Activated CD4-positive, alpha-beta T cell treated with anti-CD3 and anti-CD28 coated beads for 36 hours (primary cell): ENCODE data around the gene HAAO. TPM values are rescaled to one million over a fixed set of nuclear protein-coding genes. Genes with fewer than 3 reads are reported as not detected.

Source experiments
- ATAC-seq: fragments of 200-7000 bp; cut with Tn5 transposase; one replicate; pipeline ENCODE4 v1.10.0; 2021; ENCODE audit warnings: mild to moderate bottlenecking, moderate library complexity
- CTCF ChIA-PET: fragments of 350-600 bp; sonication (Branson Sonifier 250); formaldehyde crosslinking; loops from one replicate; lab custom pipeline; 2021; ENCODE audit warnings: antibody characterized with exemption; lab: Charles Lee
- POLR2A ChIA-PET: fragments of 350-600 bp; sonication (Branson Sonifier 250); formaldehyde crosslinking; loops from one replicate; lab custom pipeline; 2021; ENCODE audit warnings: antibody characterized with exemption, inconsistent platforms; lab: Charles Lee
- DNase-seq: peaks from one replicate; pipeline ENCODE4 v3.0.0-alpha.2; 2020
- H3K27ac Mint-ChIP-seq: one replicate; pipeline ENCODE4 v1.8.0; 2021; ENCODE audit warnings: mixed read lengths
- H3K27me3 Mint-ChIP-seq: one replicate; pipeline ENCODE4 v1.8.0; 2021; ENCODE audit warnings: mixed read lengths
- H3K36me3 Mint-ChIP-seq: one replicate; pipeline ENCODE4 v1.8.0; 2021; ENCODE audit warnings: low read depth, mixed read lengths
- H3K4me1 Mint-ChIP-seq: one replicate; pipeline ENCODE4 v1.8.0; 2021; ENCODE audit warnings: mixed read lengths
- H3K4me3 Mint-ChIP-seq: one replicate; pipeline ENCODE4 v1.8.0; 2021; ENCODE audit warnings: mild to moderate bottlenecking, moderate library complexity, mixed read lengths
- H3K9me3 Mint-ChIP-seq: one replicate; pipeline ENCODE4 v1.8.0; 2021; ENCODE audit warnings: low read depth, mixed read lengths
- intact Hi-C, 2 experiments: fragments of 100-400 bp; cut with DNase I in 1 of 2; cut with micrococcal nuclease in 1 of 2; formaldehyde crosslinking; loops; one replicate each; pipeline versions ENCODE4 v1.14.2 to v1.15.1; 2022 to 2024; cut with DNase I, micrococcal nuclease
- total RNA-seq, 2 experiments: library from RNA; stranded (reverse); gene quantifications; one replicate each; pipeline ENCODE4 v1.2.3, GENCODE V29; 2021

Gene HAAO
- total RNA-seq, 2 experiments from 2014 or later = 0.86 to 1.2 TPM

GRCh38 chr2:42793334-42794270 is 1.2 kb upstream of the HAAO start:
- no peak for DNase-seq
- CTCF ChIA-PET = interaction anchor here (0.9 to 1.0 kb wide), 2 partner anchors 15 to 17 kb away, joined by 3 read pairs; no protein-coding TSS in a partner anchor
- no peaks in the 10 kb centered on the region for H3K9me3 Mint-ChIP-seq
- no peak overlapping the region for H3K27ac Mint-ChIP-seq
- peak overlapping the region; percentile 10 for H3K4me3 Mint-ChIP-seq
- H3K27me3 Mint-ChIP-seq = peaks cover 36% of the 10 kb centered on the region
- intact Hi-C loops = loop anchor here in 1 of 2 experiments (2.0 kb wide), 2 partner anchors 39 to 299 kb away; no protein-coding TSS in a partner anchor
- POLR2A ChIA-PET = interaction anchor here (1.1 kb wide), 1 partner anchor 16 kb away, joined by 3 read pairs; no protein-coding TSS in a partner anchor
- peaks cover 37% of the 10 kb centered on the region for H3K4me1 Mint-ChIP-seq
- peaks cover 1% of the 10 kb centered on the region for H3K36me3 Mint-ChIP-seq
- ATAC-seq = peak; percentile 32

- H3K27ac Mint-ChIP-seq = peak overlapping the region; percentile 66
- no peaks in the 10 kb centered on the region for H3K9me3 Mint-ChIP-seq
- H3K4me3 Mint-ChIP-seq = peak overlapping the region; percentile 70
- ChIA-PET POLR2A (interaction anchor here (1.1 kb wide), 1 partner anchor 15 kb away, joined by 3 read pairs; no protein-coding TSS in a partner anchor), CTCF (interaction anchor here (0.6 to 1.0 kb wide), 3 partner anchors 13 to 128 kb away, joined by 3 read pairs; no protein-coding TSS in a partner anchor)
- H3K36me3 Mint-ChIP-seq = peaks cover 1% of the 10 kb centered on the region
- H3K27me3 Mint-ChIP-seq = peaks cover 39% of the 10 kb centered on the region
- H3K4me1 Mint-ChIP-seq = peaks cover 35% of the 10 kb centered on the region
- ATAC-seq = peak; percentile 57
- DNase-seq = peak; percentile 47
- intact Hi-C loops = loop anchor here in 1 of 2 experiments (2.0 kb wide), 2 partner anchors 37 to 297 kb away; no protein-coding TSS in a partner anchor
Observed at GRCh38 chr2:42792087-42792582, 248 bp downstream of the HAAO start.

GRCh38 chr2:42791606-42792005 is 777 bp downstream of the HAAO start:
- intact Hi-C loops = loop anchor here in 1 of 2 experiments (2.0 kb wide), 2 partner anchors 37 to 297 kb away; no protein-coding TSS in a partner anchor
- Mint-ChIP-seq H3K9me3 (no peaks in the 10 kb centered on the region), H3K27ac (no peak overlapping the region), H3K4me1 (peaks cover 33% of the 10 kb centered on the region), H3K4me3 (peak overlapping the region; percentile 70), H3K36me3 (peaks cover 1% of the 10 kb centered on the region), H3K27me3 (peaks cover 39% of the 10 kb centered on the region)
- no peak for DNase-seq
- ATAC-seq = no peak
- ChIA-PET POLR2A (no interaction called here), CTCF (no interaction called here)

- ATAC-seq (no peak), DNase-seq (no peak)
- ChIA-PET CTCF (interaction anchor here (0.5 kb wide), 1 partner anchor 9 kb away, joined by 3 read pairs; no protein-coding TSS in a partner anchor), POLR2A (no interaction called here)
- intact Hi-C loops = no loop called here
- peaks cover 1% of the 10 kb centered on the region for H3K36me3 Mint-ChIP-seq
- no peak overlapping the region for H3K27ac Mint-ChIP-seq
- H3K27me3 Mint-ChIP-seq = peaks cover 37% of the 10 kb centered on the region
- peaks cover 21% of the 10 kb centered on the region for H3K4me1 Mint-ChIP-seq
- H3K4me3 Mint-ChIP-seq = no peak overlapping the region
- no peaks in the 10 kb centered on the region for H3K9me3 Mint-ChIP-seq
Observed at GRCh38 chr2:42789751-42790150, 2.6 kb downstream of the HAAO start.

- peaks cover 1% of the 10 kb centered on the region for H3K36me3 Mint-ChIP-seq
- intact Hi-C loops = no loop called here
- no peak for ATAC-seq
- ChIA-PET CTCF (no interaction called here), POLR2A (no interaction called here)
- no peaks in the 10 kb centered on the region for H3K9me3 Mint-ChIP-seq
- no peak overlapping the region for H3K4me3 Mint-ChIP-seq
- H3K27me3 Mint-ChIP-seq = peaks cover 29% of the 10 kb centered on the region
- H3K27ac Mint-ChIP-seq = no peak overlapping the region
- H3K4me1 Mint-ChIP-seq = peaks cover 18% of the 10 kb centered on the region
- no peak for DNase-seq
Observed at GRCh38 chr2:42788882-42789281, 3.5 kb downstream of the HAAO start.

- no peaks in the 10 kb centered on the region for H3K9me3 Mint-ChIP-seq
- ATAC-seq (no peak), DNase-seq (no peak)
- H3K4me1 Mint-ChIP-seq = peaks cover 14% of the 10 kb centered on the region
- H3K27ac Mint-ChIP-seq = no peak overlapping the region
- peaks cover 1% of the 10 kb centered on the region for H3K36me3 Mint-ChIP-seq
- no peak overlapping the region for H3K4me3 Mint-ChIP-seq
- ChIA-PET POLR2A (no interaction called here), CTCF (no interaction called here)
- peaks cover 25% of the 10 kb centered on the region for H3K27me3 Mint-ChIP-seq
- intact Hi-C loops = no loop called here
Observed at GRCh38 chr2:42788478-42788793, 3.9 kb downstream of the HAAO start.

GRCh38 chr2:42787788-42788477 is 4.5 kb downstream of the HAAO start:
- Mint-ChIP-seq H3K27ac (no peak overlapping the region), H3K9me3 (no peaks in the 10 kb centered on the region), H3K36me3 (peaks cover 1% of the 10 kb centered on the region), H3K4me1 (peaks cover 11% of the 10 kb centered on the region), H3K27me3 (peaks cover 22% of the 10 kb centered on the region), H3K4me3 (no peak overlapping the region)
- intact Hi-C loops = no loop called here
- DNase-seq (no peak), ATAC-seq (no peak)
- CTCF ChIA-PET = no interaction called here
- POLR2A ChIA-PET = no interaction called here

GRCh38 chr2:42787424-42787787 is 5.0 kb downstream of the HAAO start:
- Mint-ChIP-seq H3K9me3 (no peaks in the 10 kb centered on the region), H3K27ac (no peak overlapping the region), H3K27me3 (peaks cover 22% of the 10 kb centered on the region), H3K4me1 (peaks cover 11% of the 10 kb centered on the region), H3K4me3 (no peak overlapping the region), H3K36me3 (peaks cover 1% of the 10 kb centered on the region)
- ChIA-PET POLR2A (no interaction called here), CTCF (no interaction called here)
- intact Hi-C loops = no loop called here
- DNase-seq (no peak), ATAC-seq (no peak)

- POLR2A ChIA-PET = no interaction called here
- intact Hi-C loops = no loop called here
- Mint-ChIP-seq H3K27me3 (peaks cover 18% of the 10 kb centered on the region), H3K36me3 (no peaks in the 10 kb centered on the region), H3K27ac (no peak overlapping the region), H3K4me3 (no peak overlapping the region), H3K9me3 (peaks cover under 1% of the 10 kb centered on the region), H3K4me1 (peaks cover 7% of the 10 kb centered on the region)
- CTCF ChIA-PET = no interaction called here
- DNase-seq (no peak), ATAC-seq (no peak)
Observed at GRCh38 chr2:42786561-42787345, 5.6 kb downstream of the HAAO start.

- ATAC-seq = no peak
- H3K27ac Mint-ChIP-seq = no peak overlapping the region
- peaks cover 1% of the 10 kb centered on the region for H3K36me3 Mint-ChIP-seq
- H3K4me3 Mint-ChIP-seq = no peak overlapping the region
- H3K9me3 Mint-ChIP-seq = peaks cover 3% of the 10 kb centered on the region
- ChIA-PET POLR2A (no interaction called here), CTCF (interaction anchor here (0.5 to 1.0 kb wide), 2 partner anchors 85 to 137 kb away, joined by 3 read pairs; no protein-coding TSS in a partner anchor)
- H3K27me3 Mint-ChIP-seq = peaks cover 6% of the 10 kb centered on the region
- H3K4me1 Mint-ChIP-seq = no peaks in the 10 kb centered on the region
- intact Hi-C loops = no loop called here
- DNase-seq = no peak
Observed at GRCh38 chr2:42784204-42784880, 8.0 kb downstream of the HAAO start.
